Activated naive CD4-positive, alpha-beta T cell treated with anti-CD3 and anti-CD28 coated beads, Interleukin-2, amount 50 U/mL, for 24 hours (primary cell): ENCODE data around the gene ARAP3.

Experiments used
- H3K27ac Mint-ChIP-seq: one replicate; pipeline ENCODE4 v1.8.0; 2021; ENCODE audit warnings: mild to moderate bottlenecking, mixed read lengths
- H3K27me3 Mint-ChIP-seq: one replicate; pipeline ENCODE4 v1.8.0; 2021; ENCODE audit warnings: mixed read lengths
- H3K36me3 Mint-ChIP-seq: one replicate; pipeline ENCODE4 v1.8.0; 2021; ENCODE audit warnings: mixed read lengths
- H3K4me1 Mint-ChIP-seq: one replicate; pipeline ENCODE4 v1.8.0; 2021; ENCODE audit warnings: mixed read lengths
- H3K4me3 Mint-ChIP-seq: one replicate; pipeline ENCODE4 v1.8.0; 2021; ENCODE audit warnings: mild to moderate bottlenecking, mixed read lengths
- H3K9me3 Mint-ChIP-seq: one replicate; pipeline ENCODE4 v1.8.0; 2021; ENCODE audit warnings: mixed read lengths

Gene ARAP3

GRCh38 chr5:141603923-141604717, 77.9 kb downstream of the ARAP3 start:
- H3K4me3 Mint-ChIP-seq = peak overlapping the region; percentile 81
- H3K4me1 Mint-ChIP-seq = peaks cover 95% of the 10 kb centered on the region
- H3K27me3 Mint-ChIP-seq = no peaks in the 10 kb centered on the region
- H3K27ac Mint-ChIP-seq = peak overlapping the region; percentile 91
- peaks cover 6% of the 10 kb centered on the region for H3K36me3 Mint-ChIP-seq
- H3K9me3 Mint-ChIP-seq = no peaks in the 10 kb centered on the region
